OCI-LY3 (cell line): ENCODE results near the gene PRKRA.

Experiments
- H2AFZ ChIP-seq: fragments of 200-600, 300-600 bp; shearing (Covaris generic); 2 replicates; pipeline ENCODE4 v1.6.0; 2014; ENCODE audit warnings: antibody characterized with exemption, low read depth, low read length
- H3K27ac ChIP-seq: fragments of 200-600, 300-600 bp; sonication (generic); 2 replicates; pipeline ENCODE4 v1.5.1; 2014; ENCODE audit warnings: mild to moderate bottlenecking, low read length, moderate library complexity, mixed read lengths
- H3K27me3 ChIP-seq: fragments of 200-600, 300-600 bp; sonication (generic); 2 replicates; pipeline ENCODE4 v1.6.1; 2014; ENCODE audit warnings: low read depth, low read length, mixed read lengths
- H3K36me3 ChIP-seq: fragments of 200-600, 300-600 bp; sonication (generic); replicated peaks from 2 replicates; pipeline ENCODE3; 2014; ENCODE audit warnings: low read depth, low read length, mixed read lengths
- H3K4me1 ChIP-seq: fragments of 300-600, 200-600 bp; sonication (generic); 2 replicates; pipeline ENCODE4 v1.6.1; 2014; ENCODE audit warnings: low read length, mixed read lengths
- H3K4me2 ChIP-seq: fragments of 200-600, 300-600 bp; sonication (generic); 2 replicates; pipeline ENCODE4 v1.6.1; 2014; ENCODE audit warnings: low read length, mixed read lengths
- H3K4me3 ChIP-seq: fragments of 300-600, 200-600 bp; sonication (generic); 2 replicates; pipeline ENCODE4 v1.5.1; 2014; ENCODE audit warnings: antibody characterized with exemption, mild to moderate bottlenecking, low read length, moderate library complexity
- H3K79me2 ChIP-seq: fragments of 300-600, 200-600 bp; shearing (Covaris generic); 2 replicates; pipeline ENCODE4 v1.6.1; 2014; ENCODE audit warnings: mild to moderate bottlenecking, low read length, mixed read lengths
- H3K9ac ChIP-seq: fragments of 300-600, 200-600 bp; shearing (Covaris generic); 2 replicates; pipeline ENCODE4 v1.6.0; 2014; ENCODE audit warnings: mild to moderate bottlenecking, low read length, moderate library complexity
- H3K9me3 ChIP-seq: fragments of 200-600, 300-600 bp; shearing (Covaris generic); 2 replicates; pipeline ENCODE4 v1.6.1; 2014; ENCODE audit warnings: low read length, mixed read lengths; ENCODE audit not compliant: insufficient read depth
- H4K20me1 ChIP-seq: fragments of 200-600, 300-600 bp; sonication (generic); 2 replicates; pipeline ENCODE4 v1.6.1; 2016; ENCODE audit warnings: low read length, mixed read lengths; ENCODE audit not compliant: insufficient read depth
- EZH2phosphoT487 ChIP-seq: fragments of 200-600 bp; shearing (Covaris generic); IDR thresholded peaks from 2 replicates; pipeline ENCODE4 v1.6.1; 2018; ENCODE audit warnings: antibody characterized with exemption, mixed run types, low read depth
- TF ChIP-seq, protein P1 (sequence below): fragments of 200-600, 300-600 bp; sonication (generic); IDR thresholded peaks from 2 replicates; pipeline ENCODE4 v1.5.1; 2014; ENCODE audit warnings: antibody characterized with exemption, low read length, low read depth

Gene PRKRA

GRCh38 chr2:178392215-178392614, 58.8 kb downstream of the PRKRA start:
- Histone ChIP-seq H3K79me2 (no peaks in the 10 kb centered on the region), H2AFZ (no peak overlapping the region), H3K36me3 (no peaks in the 10 kb centered on the region), H4K20me1 (no peaks in the 10 kb centered on the region), H3K9ac (no peak overlapping the region), H3K4me2 (no peak overlapping the region), H3K4me1 (no peaks in the 10 kb centered on the region), H3K27me3 (no peaks in the 10 kb centered on the region), H3K4me3 (no peak overlapping the region), H3K9me3 (no peaks in the 10 kb centered on the region), H3K27ac (no peak overlapping the region)
- no peak for TF ChIP-seq EZH2phosphoT487
- TF ChIP-seq, protein P1, sequence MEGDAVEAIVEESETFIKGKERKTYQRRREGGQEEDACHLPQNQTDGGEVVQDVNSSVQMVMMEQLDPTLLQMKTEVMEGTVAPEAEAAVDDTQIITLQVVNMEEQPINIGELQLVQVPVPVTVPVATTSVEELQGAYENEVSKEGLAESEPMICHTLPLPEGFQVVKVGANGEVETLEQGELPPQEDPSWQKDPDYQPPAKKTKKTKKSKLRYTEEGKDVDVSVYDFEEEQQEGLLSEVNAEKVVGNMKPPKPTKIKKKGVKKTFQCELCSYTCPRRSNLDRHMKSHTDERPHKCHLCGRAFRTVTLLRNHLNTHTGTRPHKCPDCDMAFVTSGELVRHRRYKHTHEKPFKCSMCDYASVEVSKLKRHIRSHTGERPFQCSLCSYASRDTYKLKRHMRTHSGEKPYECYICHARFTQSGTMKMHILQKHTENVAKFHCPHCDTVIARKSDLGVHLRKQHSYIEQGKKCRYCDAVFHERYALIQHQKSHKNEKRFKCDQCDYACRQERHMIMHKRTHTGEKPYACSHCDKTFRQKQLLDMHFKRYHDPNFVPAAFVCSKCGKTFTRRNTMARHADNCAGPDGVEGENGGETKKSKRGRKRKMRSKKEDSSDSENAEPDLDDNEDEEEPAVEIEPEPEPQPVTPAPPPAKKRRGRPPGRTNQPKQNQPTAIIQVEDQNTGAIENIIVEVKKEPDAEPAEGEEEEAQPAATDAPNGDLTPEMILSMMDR, result no peak

- Histone ChIP-seq H3K9ac (no peak overlapping the region), H3K4me1 (no peaks in the 10 kb centered on the region), H3K27me3 (no peaks in the 10 kb centered on the region), H3K79me2 (no peaks in the 10 kb centered on the region), H3K27ac (no peak overlapping the region), H4K20me1 (no peaks in the 10 kb centered on the region), H3K4me2 (no peak overlapping the region), H3K4me3 (no peak overlapping the region), H3K36me3 (no peaks in the 10 kb centered on the region), H3K9me3 (no peaks in the 10 kb centered on the region), H2AFZ (no peak overlapping the region)
- TF ChIP-seq EZH2phosphoT487, result no peak
- TF ChIP-seq, protein P1, result no peak
Observed at GRCh38 chr2:178391701-178392100, 59.3 kb downstream of the PRKRA start.

DNA sequence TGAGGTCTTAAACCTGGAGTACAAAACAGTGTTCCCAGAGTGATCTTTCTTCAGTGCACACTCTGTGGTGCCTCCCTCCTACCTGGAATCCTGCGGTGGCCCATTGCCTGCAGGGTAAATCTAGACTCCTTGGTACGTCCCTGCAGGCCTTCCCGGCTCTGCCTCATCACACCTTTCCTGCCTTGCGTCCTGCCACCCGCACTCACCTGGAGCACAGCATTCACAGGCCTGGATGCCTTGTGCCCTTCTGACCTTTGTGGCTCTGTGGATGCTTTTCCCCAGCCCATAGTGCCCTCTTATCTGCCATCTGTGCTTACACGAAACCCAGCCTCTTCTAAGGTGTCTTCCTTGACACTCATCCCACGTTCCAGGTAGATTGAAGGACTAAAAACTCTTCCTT, 62.7 kb downstream of the PRKRA start:
- Histone ChIP-seq H2AFZ (no peak overlapping the region), H3K4me1 (no peaks in the 10 kb centered on the region), H3K27me3 (no peaks in the 10 kb centered on the region), H3K27ac (no peak overlapping the region), H3K4me3 (no peak overlapping the region), H3K9ac (no peak overlapping the region), H3K36me3 (no peaks in the 10 kb centered on the region), H3K9me3 (no peaks in the 10 kb centered on the region), H3K4me2 (no peak overlapping the region), H4K20me1 (no peaks in the 10 kb centered on the region), H3K79me2 (no peaks in the 10 kb centered on the region)
- TF ChIP-seq, protein P1, result no peak
- TF ChIP-seq EZH2phosphoT487, result no peak

DNA sequence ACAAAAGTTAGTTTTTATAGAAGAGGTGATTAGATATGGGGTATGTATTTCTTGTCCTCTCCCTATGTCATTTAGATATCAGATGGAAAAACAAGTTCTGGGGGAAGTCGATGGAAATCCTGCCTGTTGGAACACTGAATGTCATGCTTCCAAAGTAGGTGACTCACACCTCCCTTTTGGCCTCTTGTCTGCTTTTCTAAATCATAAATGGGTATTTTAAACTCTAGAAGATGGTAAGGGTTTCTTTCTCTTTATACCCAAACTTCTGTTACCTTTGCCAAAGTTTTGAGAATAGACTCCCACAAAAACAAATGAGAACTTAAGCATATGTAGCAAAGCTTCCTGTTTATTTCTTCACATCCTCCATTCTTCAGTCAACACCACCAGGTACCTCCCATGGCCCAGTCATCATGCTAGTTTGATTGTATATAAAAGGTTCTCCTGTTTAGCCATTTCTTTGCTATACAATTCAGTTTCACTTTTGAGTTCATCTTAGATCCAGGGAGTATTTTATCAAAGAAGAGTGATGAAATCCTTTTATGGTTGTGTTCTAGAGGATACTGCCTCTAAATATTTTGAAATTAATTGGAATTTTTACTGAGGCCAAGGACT, 63.9 kb downstream of the PRKRA start:
- Histone ChIP-seq H3K79me2 (no peaks in the 10 kb centered on the region), H3K4me1 (no peaks in the 10 kb centered on the region), H3K27me3 (no peaks in the 10 kb centered on the region), H3K36me3 (no peaks in the 10 kb centered on the region), H2AFZ (no peak overlapping the region), H3K4me3 (no peak overlapping the region), H3K9me3 (no peaks in the 10 kb centered on the region), H3K9ac (no peak overlapping the region), H4K20me1 (no peaks in the 10 kb centered on the region), H3K4me2 (no peak overlapping the region), H3K27ac (no peak overlapping the region)
- TF ChIP-seq EZH2phosphoT487, result no peak
- TF ChIP-seq, protein P1, result no peak
